ENCODE results near the gene OR4D2. TPM values are rescaled to one million over a fixed set of nuclear protein-coding genes. Genes with fewer than 3 reads are reported as not detected.

The OR4D2 gene
- polyA plus RNA-seq, 3 donors = not detected

- peaks cover 33% of the 10 kb centered on the region for H3K4me1 Mint-ChIP-seq
- DNase-seq = peak; percentile 14 to 25 (median 24)
These were observed 9.7 kb upstream of the OR4D2 start for GRCh38 chr17:58156839-58157803.

More at GRCh38 chr17:58156839-58157803, 9.7 kb upstream of the OR4D2 start:
- no peaks in the 10 kb centered on the region for H3K36me3 ChIP-seq (replicated peaks in 1 of 2; ENCODE audit: control insufficient read depth in 1 of 2, insufficient read depth in 2 of 2, low read length in 2 of 2)
- no peak overlapping the region for H3K27ac ChIP-seq (ENCODE audit: low read depth in 1 of 2, low read length in 2 of 2)
- H3K4me3 ChIP-seq (replicated peaks in 1 of 3; ENCODE audit: low read depth in 2 of 3, low read length in 3 of 3) = peak overlapping the region; percentile 19 to 82 (median 46)
- H3K4me3 Mint-ChIP-seq = peak overlapping the region; percentile 88 to 99
- no peaks in the 10 kb centered on the region for H4K20me1 ChIP-seq (ENCODE audit: insufficient read depth, low read length)
- TF ChIP-seq CTCF (IDR thresholded peaks at IDR 0.05) = no peak
- peaks cover 19 to 31% of the 10 kb centered on the region in 2 donors for H3K4me1 ChIP-seq (ENCODE audit: control insufficient read depth in 1 of 2, insufficient read depth in 2 of 2, low read length in 2 of 2)
- H3K27ac Mint-ChIP-seq = peak overlapping the region in 3 of 7 donors; percentile 13 to 72 (median 19)
- H3K27me3 ChIP-seq (ENCODE audit: control insufficient read depth in 2 of 2, insufficient read depth in 2 of 2, low read length in 2 of 2) = peaks cover 4 to 21% of the 10 kb centered on the region in 2 donors
- H3K4me2 ChIP-seq (replicated peaks; ENCODE audit: extremely low read depth, low read length, poor library complexity, severe bottlenecking) = peak overlapping the region; percentile 91
- no peaks in the 10 kb centered on the region for H3K9me3 ChIP-seq (replicated peaks in 1 of 2; ENCODE audit: control insufficient read depth in 1 of 2, insufficient read depth in 1 of 2, low read length in 2 of 2)
- no peaks in the 10 kb centered on the region for H3K79me2 ChIP-seq (ENCODE audit: insufficient read depth, low read length)
- peaks cover 23 to 32% (median 29%) of the 10 kb centered on the region in 3 donors for H3K27me3 Mint-ChIP-seq (ENCODE audit: low read depth in 3 of 3)
- peaks cover 0 to 6% of the 10 kb centered on the region in 2 donors for H3K36me3 Mint-ChIP-seq
- peak overlapping the region; percentile 59 for H3K9ac ChIP-seq (ENCODE audit: insufficient read depth, low read length, poor library complexity, severe bottlenecking)
- intact Hi-C loops (cut with micrococcal nuclease) = no loop called here
- peak overlapping the region; percentile 88 for H2AFZ ChIP-seq (ENCODE audit: insufficient read depth, low read depth, low read length, poor library complexity, severe bottlenecking)
- WGBS (ENCODE audit: insufficient coverage) = under 1% methylated on average over 58 of the region's 65 CpGs
- H3K9me3 Mint-ChIP-seq = peaks cover 0 to 3% (median 1%) of the 10 kb centered on the region in 7 donors

Data from CD14-positive monocyte (primary cell).